NB4 (cell line): ENCODE data around the gene B3GAT1.

Experiments used
- DNase-seq: peaks from one replicate; pipeline ENCODE4 v3.0.0; 2010; ENCODE audit warnings: low read depth
- H3K4me3 ChIP-seq: one replicate; pipeline ENCODE4 v1.5.1; 2011; ENCODE audit warnings: mild to moderate bottlenecking, low read depth, low read length, moderate library complexity
- CTCF ChIP-seq: IDR thresholded peaks from one replicate; pipeline ENCODE4 v1.5.1; 2012; ENCODE audit warnings: low read depth, low read length
- MYC ChIP-seq: IDR thresholded peaks from 2 replicates; pipeline ENCODE4 v1.6.1; 2011; ENCODE audit warnings: low read depth, low read length
- POLR2A ChIP-seq: IDR thresholded peaks from 2 replicates; pipeline ENCODE4 v1.6.1; 2011; ENCODE audit warnings: mild to moderate bottlenecking; ENCODE audit not compliant: insufficient read length; ENCODE audit errors: extremely low read depth
- TF ChIP-seq, protein P1 (sequence below): IDR thresholded peaks from 2 replicates; pipeline ENCODE4 v1.6.1; 2011; ENCODE audit warnings: low read depth, low read length

The B3GAT1 gene

GRCh38 chr11:134390706-134391569, 21.1 kb downstream of the B3GAT1 start:
- DNase-seq, result no peak
- no peak overlapping the region for H3K4me3 ChIP-seq
- TF ChIP-seq, protein P1, sequence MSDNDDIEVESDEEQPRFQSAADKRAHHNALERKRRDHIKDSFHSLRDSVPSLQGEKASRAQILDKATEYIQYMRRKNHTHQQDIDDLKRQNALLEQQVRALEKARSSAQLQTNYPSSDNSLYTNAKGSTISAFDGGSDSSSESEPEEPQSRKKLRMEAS, result no peak
- TF ChIP-seq POLR2A (no peak), MYC (no peak), CTCF (no peak)

GRCh38 chr11:134389464-134390180, 22.4 kb downstream of the B3GAT1 start:
- no peak overlapping the region for H3K4me3 ChIP-seq
- TF ChIP-seq POLR2A, result no peak
- TF ChIP-seq, protein P1, result no peak
- TF ChIP-seq MYC, result no peak
- TF ChIP-seq CTCF, result no peak
- no peak for DNase-seq

GRCh38 chr11:134388590-134388989, 23.5 kb downstream of the B3GAT1 start:
- TF ChIP-seq POLR2A, result no peak
- TF ChIP-seq CTCF, result no peak
- TF ChIP-seq, protein P1, result no peak
- TF ChIP-seq MYC, result no peak
- H3K4me3 ChIP-seq, result no peak overlapping the region
- no peak for DNase-seq

DNA sequence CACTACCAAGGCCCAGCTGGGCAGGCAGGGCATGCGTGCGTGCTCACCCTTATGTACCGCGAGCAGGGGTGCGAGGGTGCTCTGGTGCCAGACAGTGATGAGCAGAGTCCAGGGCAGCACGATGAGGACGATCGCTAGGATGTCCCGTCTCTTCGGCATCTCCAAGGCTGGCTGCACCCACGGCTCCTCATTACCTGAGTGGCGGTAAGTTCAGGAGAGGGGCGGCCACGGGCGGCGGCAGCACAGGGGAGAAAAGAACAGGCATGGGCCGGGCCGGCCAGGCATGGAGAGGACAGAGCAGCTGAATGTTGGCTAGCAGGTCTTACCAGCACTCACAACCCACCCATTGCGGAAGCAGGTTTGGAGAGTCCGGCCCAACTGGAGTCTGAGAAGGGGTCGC, 24.5 kb downstream of the B3GAT1 start:
- TF ChIP-seq MYC, result no peak
- TF ChIP-seq POLR2A, result no peak
- TF ChIP-seq CTCF, result no peak
- TF ChIP-seq, protein P1, result no peak
- DNase-seq, result no peak
- H3K4me3 ChIP-seq, result no peak overlapping the region

DNA sequence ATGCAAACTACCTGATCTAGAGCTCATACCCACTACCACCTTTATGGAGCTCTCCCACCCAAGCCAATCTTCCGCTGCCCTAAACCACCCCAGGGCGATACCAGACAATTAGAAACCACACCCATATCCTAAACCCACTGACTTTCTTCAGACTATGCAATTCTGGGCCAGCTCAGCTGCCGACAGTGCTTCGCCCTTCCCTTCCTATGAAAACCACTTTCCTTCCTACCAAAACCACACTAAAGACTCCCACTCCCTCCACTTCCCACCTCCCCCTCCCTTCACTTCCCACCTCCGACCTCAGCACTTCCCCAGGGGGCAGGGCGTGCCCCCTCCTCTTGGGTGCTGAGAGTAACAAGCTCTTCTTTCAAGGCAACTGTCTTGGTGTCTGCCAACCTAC, 25.1 kb downstream of the B3GAT1 start:
- DNase-seq, result peak; percentile 40
- H3K4me3 ChIP-seq, result no peak overlapping the region
- TF ChIP-seq POLR2A (no peak), CTCF (no peak), MYC (no peak)
- TF ChIP-seq, protein P1, result no peak
